SH-SY5Y (cell line): ENCODE results near the gene RPS6KC1.

Experiments used
- GATA2 ChIP-seq: IDR thresholded peaks from 2 replicates; pipeline ENCODE4 v1.6.1; 2011; ENCODE audit warnings: mild to moderate bottlenecking, low read depth, low read length
- GATA3 ChIP-seq: IDR thresholded peaks from 2 replicates; pipeline ENCODE4 v1.6.1; 2011; ENCODE audit warnings: low read depth, mild to moderate bottlenecking, low read length, moderate library complexity

DNA sequence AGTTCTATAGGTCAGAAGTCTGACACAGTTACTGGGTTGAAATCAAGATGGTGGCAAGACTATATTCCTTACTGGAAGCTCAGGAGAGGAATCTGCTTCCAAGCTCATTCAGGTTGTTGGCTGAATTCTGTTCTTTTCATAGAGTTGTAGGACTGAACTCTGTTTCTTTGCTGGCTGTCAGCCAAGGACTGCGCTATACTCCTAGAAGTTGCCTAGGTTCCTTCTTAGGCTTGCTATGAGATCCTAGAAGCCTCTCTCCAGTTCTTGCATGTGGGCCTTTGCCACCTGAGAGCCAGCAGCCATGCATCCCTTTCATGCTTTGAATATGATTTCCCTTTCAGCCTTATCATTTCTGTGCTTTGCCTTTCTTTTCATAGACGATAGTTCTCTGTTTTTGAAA, 176.4 kb downstream of the RPS6KC1 start:
- TF ChIP-seq GATA2 (no peak), GATA3 (no peak)
